Activated CD4-positive, alpha-beta T cell treated with anti-CD3 and anti-CD28 coated beads for 36 hours (primary cell): ENCODE data around the gene ABCC3. TPM values are rescaled to one million over a fixed set of nuclear protein-coding genes. Genes with fewer than 3 reads are reported as not detected.

Experiments
- ATAC-seq: fragments of 200-7000 bp; cut with Tn5 transposase; one replicate; pipeline ENCODE4 v1.10.0; 2021; ENCODE audit warnings: mild to moderate bottlenecking, moderate library complexity
- CTCF ChIA-PET: fragments of 350-600 bp; sonication (Branson Sonifier 250); formaldehyde crosslinking; loops from one replicate; lab custom pipeline; 2021; ENCODE audit warnings: antibody characterized with exemption; lab: Charles Lee
- POLR2A ChIA-PET: fragments of 350-600 bp; sonication (Branson Sonifier 250); formaldehyde crosslinking; loops from one replicate; lab custom pipeline; 2021; ENCODE audit warnings: antibody characterized with exemption, inconsistent platforms; lab: Charles Lee
- DNase-seq: peaks from one replicate; pipeline ENCODE4 v3.0.0-alpha.2; 2020
- H3K27ac Mint-ChIP-seq: one replicate; pipeline ENCODE4 v1.8.0; 2021; ENCODE audit warnings: mixed read lengths
- H3K27me3 Mint-ChIP-seq: one replicate; pipeline ENCODE4 v1.8.0; 2021; ENCODE audit warnings: mixed read lengths
- H3K36me3 Mint-ChIP-seq: one replicate; pipeline ENCODE4 v1.8.0; 2021; ENCODE audit warnings: low read depth, mixed read lengths
- H3K4me1 Mint-ChIP-seq: one replicate; pipeline ENCODE4 v1.8.0; 2021; ENCODE audit warnings: mixed read lengths
- H3K4me3 Mint-ChIP-seq: one replicate; pipeline ENCODE4 v1.8.0; 2021; ENCODE audit warnings: mild to moderate bottlenecking, moderate library complexity, mixed read lengths
- H3K9me3 Mint-ChIP-seq: one replicate; pipeline ENCODE4 v1.8.0; 2021; ENCODE audit warnings: low read depth, mixed read lengths
- intact Hi-C, 2 experiments: fragments of 100-400 bp; cut with DNase I in 1 of 2; cut with micrococcal nuclease in 1 of 2; formaldehyde crosslinking; loops; one replicate each; pipeline versions ENCODE4 v1.14.2 to v1.15.1; 2022 to 2024; cut with DNase I, micrococcal nuclease
- total RNA-seq, 2 experiments: library from RNA; stranded (reverse); gene quantifications; one replicate each; pipeline ENCODE4 v1.2.3, GENCODE V29; 2021

Gene ABCC3
- total RNA-seq, 2 experiments from 2014 or later: not detected

- CTCF ChIA-PET: interaction anchor here (0.5 to 0.8 kb wide), 4 partner anchors 41 to 240 kb away, joined by 3 to 4 read pairs (median 3); no protein-coding TSS in a partner anchor
- Mint-ChIP-seq H3K27me3 (peaks cover 6% of the 10 kb centered on the region), H3K9me3 (no peaks in the 10 kb centered on the region), H3K36me3 (no peaks in the 10 kb centered on the region), H3K4me1 (peaks cover 4% of the 10 kb centered on the region), H3K27ac (no peak overlapping the region), H3K4me3 (no peak overlapping the region)
- ATAC-seq (no peak), DNase-seq (no peak)
- intact Hi-C loops: no loop called here
- POLR2A ChIA-PET: no interaction called here
Observed at GRCh38 chr17:50683434-50684287, 49.0 kb downstream of the ABCC3 start.

DNA sequence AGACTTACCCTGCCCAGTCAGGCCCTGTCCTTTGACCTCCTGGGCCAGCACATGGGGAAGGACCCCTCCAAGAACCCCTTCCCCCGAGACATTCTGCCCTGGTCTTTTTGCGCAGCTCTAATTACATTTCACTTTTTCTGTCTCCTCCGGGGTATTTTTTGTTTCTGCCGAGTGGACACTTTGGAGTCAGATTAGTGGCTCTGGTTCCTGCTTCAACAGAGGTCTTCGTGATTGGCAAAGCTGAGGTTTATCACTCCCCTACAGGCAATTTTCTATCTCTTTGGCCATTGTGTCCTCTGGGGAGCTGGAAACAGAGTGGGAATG is 49.6 kb downstream of the ABCC3 start:
- Mint-ChIP-seq H3K4me1 (peaks cover 4% of the 10 kb centered on the region), H3K36me3 (no peaks in the 10 kb centered on the region), H3K27ac (no peak overlapping the region), H3K9me3 (no peaks in the 10 kb centered on the region), H3K4me3 (no peak overlapping the region), H3K27me3 (peaks cover 6% of the 10 kb centered on the region)
- POLR2A ChIA-PET: no interaction called here
- DNase-seq (no peak), ATAC-seq (no peak)
- intact Hi-C loops: no loop called here
- CTCF ChIA-PET: interaction anchor here (0.5 to 0.8 kb wide), 4 partner anchors 40 to 241 kb away, joined by 3 to 4 read pairs (median 3); no protein-coding TSS in a partner anchor

- Mint-ChIP-seq H3K27me3 (peaks cover 6% of the 10 kb centered on the region), H3K4me1 (peaks cover 4% of the 10 kb centered on the region), H3K9me3 (no peaks in the 10 kb centered on the region), H3K27ac (no peak overlapping the region), H3K36me3 (no peaks in the 10 kb centered on the region), H3K4me3 (no peak overlapping the region)
- DNase-seq (no peak), ATAC-seq (no peak)
- intact Hi-C loops: no loop called here
- CTCF ChIA-PET: interaction anchor here (0.6 to 0.8 kb wide), 3 partner anchors 40 to 241 kb away, joined by 3 to 4 read pairs (median 3); no protein-coding TSS in a partner anchor
- POLR2A ChIA-PET: no interaction called here
Observed at GRCh38 chr17:50684612-50685333, 50.1 kb downstream of the ABCC3 start.

GRCh38 chr17:50685334-50685665 is 50.6 kb downstream of the ABCC3 start:
- no peak overlapping the region for H3K4me3 Mint-ChIP-seq
- ATAC-seq (no peak), DNase-seq (no peak)
- H3K36me3 Mint-ChIP-seq: no peaks in the 10 kb centered on the region
- peaks cover 4% of the 10 kb centered on the region for H3K27me3 Mint-ChIP-seq
- H3K4me1 Mint-ChIP-seq: peaks cover 4% of the 10 kb centered on the region
- H3K9me3 Mint-ChIP-seq: no peaks in the 10 kb centered on the region
- no peak overlapping the region for H3K27ac Mint-ChIP-seq
- intact Hi-C loops: no loop called here
- POLR2A ChIA-PET: no interaction called here
- CTCF ChIA-PET: interaction anchor here (0.6 kb wide), 1 partner anchor 140 kb away, joined by 3 read pairs; no protein-coding TSS in a partner anchor

GRCh38 chr17:50685691-50686493 is 51.2 kb downstream of the ABCC3 start:
- H3K36me3 Mint-ChIP-seq: no peaks in the 10 kb centered on the region
- H3K27ac Mint-ChIP-seq: no peak overlapping the region
- peaks cover 4% of the 10 kb centered on the region for H3K27me3 Mint-ChIP-seq
- no peaks in the 10 kb centered on the region for H3K9me3 Mint-ChIP-seq
- intact Hi-C loops: no loop called here
- no peak for DNase-seq
- no peak overlapping the region for H3K4me3 Mint-ChIP-seq
- POLR2A ChIA-PET: no interaction called here
- H3K4me1 Mint-ChIP-seq: peaks cover 4% of the 10 kb centered on the region
- CTCF ChIA-PET: no interaction called here
- no peak for ATAC-seq

- intact Hi-C loops: no loop called here
- Mint-ChIP-seq H3K27me3 (no peaks in the 10 kb centered on the region), H3K4me3 (no peak overlapping the region), H3K27ac (no peak overlapping the region), H3K9me3 (no peaks in the 10 kb centered on the region), H3K4me1 (no peaks in the 10 kb centered on the region), H3K36me3 (no peaks in the 10 kb centered on the region)
- CTCF ChIA-PET: no interaction called here
- DNase-seq (no peak), ATAC-seq (no peak)
- POLR2A ChIA-PET: no interaction called here
Observed at GRCh38 chr17:50686494-50687199, 52.0 kb downstream of the ABCC3 start.

DNA sequence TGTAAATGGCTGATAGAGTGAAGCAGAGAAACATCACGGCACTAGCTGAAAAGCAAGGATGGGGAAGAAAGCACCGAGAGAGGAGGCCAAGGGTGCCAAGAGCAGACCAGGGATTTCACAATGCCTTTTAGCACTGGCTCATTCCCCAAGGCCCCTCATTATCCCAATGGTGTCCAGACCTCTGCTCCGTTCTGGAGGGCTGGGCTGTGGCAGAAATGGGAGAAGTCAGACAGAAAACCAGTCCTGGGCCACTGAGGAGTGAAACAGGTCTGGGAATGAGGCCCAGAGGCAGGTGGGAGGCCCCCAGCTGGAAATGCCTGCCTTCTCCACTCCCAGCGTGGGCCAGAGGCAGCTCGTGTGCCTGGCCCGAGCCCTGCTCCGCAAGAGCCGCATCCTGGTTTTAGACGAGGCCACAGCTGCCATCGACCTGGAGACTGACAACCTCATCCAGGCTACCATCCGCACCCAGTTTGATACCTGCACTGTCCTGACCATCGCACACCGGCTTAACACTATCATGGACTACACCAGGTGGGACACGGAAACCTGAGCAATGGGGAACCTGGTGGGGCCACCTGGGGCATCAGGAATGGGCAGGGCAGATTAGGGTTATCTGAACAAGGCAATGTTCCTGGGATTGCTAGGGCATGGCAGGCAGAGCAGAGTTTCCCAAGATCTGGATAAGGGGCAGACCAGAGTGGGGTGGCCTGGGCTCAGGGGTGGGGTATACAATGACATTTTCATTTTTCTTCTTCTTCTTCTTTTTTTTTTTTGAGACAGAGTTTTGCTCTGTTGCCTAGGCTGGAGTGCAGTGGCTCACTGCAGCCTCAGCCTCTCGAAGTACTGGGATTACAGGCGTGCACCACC is 52.8 kb downstream of the ABCC3 start:
- no peaks in the 10 kb centered on the region for H3K36me3 Mint-ChIP-seq
- POLR2A ChIA-PET: no interaction called here
- no peak overlapping the region for H3K27ac Mint-ChIP-seq
- ATAC-seq: no peak
- CTCF ChIA-PET: no interaction called here
- no peaks in the 10 kb centered on the region for H3K27me3 Mint-ChIP-seq
- intact Hi-C loops: no loop called here
- H3K4me1 Mint-ChIP-seq: no peaks in the 10 kb centered on the region
- DNase-seq: no peak
- H3K4me3 Mint-ChIP-seq: no peak overlapping the region
- H3K9me3 Mint-ChIP-seq: no peaks in the 10 kb centered on the region

DNA sequence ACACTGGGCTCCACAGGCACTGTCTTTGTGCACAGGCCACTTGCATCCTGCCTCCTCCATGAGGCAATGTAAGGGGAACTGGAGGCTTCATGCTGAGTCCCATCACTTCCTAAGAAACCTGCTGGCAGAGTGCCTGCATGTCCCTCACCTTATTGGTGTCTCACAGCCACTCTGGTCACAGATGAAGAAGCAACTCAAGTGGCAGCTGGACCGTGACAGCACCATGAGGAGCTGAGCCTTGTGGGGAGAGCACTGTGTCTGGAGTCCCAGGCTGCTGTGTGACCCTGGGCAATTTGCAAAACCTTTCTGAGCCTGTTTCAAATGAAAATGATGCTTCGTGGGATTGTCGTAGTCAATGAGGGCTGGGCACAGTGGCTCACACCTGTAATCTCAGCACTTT is 53.6 kb downstream of the ABCC3 start:
- intact Hi-C loops: no loop called here
- ATAC-seq (no peak), DNase-seq (no peak)
- H3K9me3 Mint-ChIP-seq: no peaks in the 10 kb centered on the region
- ChIA-PET POLR2A (no interaction called here), CTCF (no interaction called here)
- no peak overlapping the region for H3K27ac Mint-ChIP-seq
- H3K4me1 Mint-ChIP-seq: no peaks in the 10 kb centered on the region
- no peaks in the 10 kb centered on the region for H3K27me3 Mint-ChIP-seq
- peaks cover under 1% of the 10 kb centered on the region for H3K36me3 Mint-ChIP-seq
- H3K4me3 Mint-ChIP-seq: no peak overlapping the region

GRCh38 chr17:50689251-50689650 is 54.6 kb downstream of the ABCC3 start:
- intact Hi-C loops: no loop called here
- Mint-ChIP-seq H3K36me3 (peaks cover 3% of the 10 kb centered on the region), H3K4me1 (no peaks in the 10 kb centered on the region), H3K27ac (no peak overlapping the region), H3K27me3 (no peaks in the 10 kb centered on the region), H3K4me3 (no peak overlapping the region), H3K9me3 (no peaks in the 10 kb centered on the region)
- ChIA-PET POLR2A (no interaction called here), CTCF (no interaction called here)
- DNase-seq (no peak), ATAC-seq (no peak)

DNA sequence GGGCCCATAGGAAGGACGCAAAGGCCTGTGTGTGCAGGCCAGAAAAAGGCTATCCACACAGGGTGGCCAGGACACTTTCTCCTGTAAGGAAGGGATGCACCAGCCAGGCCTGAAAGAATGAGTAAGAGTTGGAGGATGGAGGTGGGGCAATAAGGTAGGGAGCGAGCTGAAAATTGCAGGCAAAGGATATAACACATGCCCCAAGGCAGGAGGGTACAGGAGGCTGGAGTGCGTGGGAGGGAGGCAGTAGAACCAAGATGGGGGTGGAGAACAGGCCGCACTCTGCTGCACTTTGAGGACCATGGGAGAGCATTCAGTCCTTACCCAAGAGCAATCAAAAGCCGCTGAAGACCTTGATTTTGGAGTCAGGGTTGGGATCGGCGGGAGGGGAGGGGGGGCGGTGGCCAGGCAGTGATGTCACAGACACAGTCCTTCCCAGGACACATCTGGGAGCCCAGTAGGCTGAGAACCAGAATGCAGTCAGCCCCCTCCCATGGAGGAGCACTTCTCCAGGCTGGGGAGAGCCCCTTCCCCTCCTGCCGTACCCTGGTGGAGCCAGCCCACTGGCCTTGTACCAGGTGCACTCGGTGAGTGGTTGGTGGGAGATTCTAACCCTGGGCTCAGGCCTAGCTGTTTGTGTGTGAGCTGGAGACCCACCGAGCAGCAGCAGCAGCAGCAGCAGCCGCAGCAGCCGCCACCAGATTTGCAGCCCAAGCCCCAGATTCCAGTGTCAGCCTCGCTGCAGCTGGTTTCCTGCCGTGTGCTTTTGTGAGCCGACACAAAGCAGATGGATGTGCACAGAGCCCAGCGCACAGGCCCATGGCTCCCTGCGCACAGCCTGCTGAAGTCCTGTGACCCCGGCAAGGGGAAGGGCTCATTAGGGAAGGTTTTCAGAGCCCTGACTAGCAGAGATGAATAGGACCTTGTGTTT is 55.5 kb downstream of the ABCC3 start:
- DNase-seq: no peak
- Mint-ChIP-seq H3K9me3 (no peaks in the 10 kb centered on the region), H3K36me3 (peaks cover 6% of the 10 kb centered on the region), H3K4me3 (no peak overlapping the region), H3K27ac (peak overlapping the region; percentile 1), H3K27me3 (no peaks in the 10 kb centered on the region), H3K4me1 (no peaks in the 10 kb centered on the region)
- intact Hi-C loops: no loop called here
- ChIA-PET CTCF (no interaction called here), POLR2A (no interaction called here)
- no peak for ATAC-seq
